ENCODE data around the gene CD99. TPM values are rescaled to one million over a fixed set of nuclear protein-coding genes. Genes with fewer than 3 reads are reported as not detected.

The CD99 gene
- total and polyA plus RNA-seq, 4 donors = 49.9 to 165 (median 102) TPM

GRCh38 chrX:2703991-2704369 lies 12.9 kb downstream of the CD99 start:
- H3K27ac ChIP-seq (ENCODE audit: low read depth in 1 of 2, low read length in 2 of 2) = peak overlapping the region in 1 of 2 donors; percentile 1
- 72% methylated on average over 14 of the region's 14 CpGs for WGBS
- no peaks in the 10 kb centered on the region for H3K9me3 ChIP-seq (ENCODE audit: control insufficient read depth in 4 of 4, low read length in 3 of 4)
- no peak for DNase-seq (ENCODE audit: low spot score)
- H3K4me1 ChIP-seq (ENCODE audit: control insufficient read depth in 4 of 4, insufficient read depth in 4 of 4, low read length in 3 of 4) = peaks cover 0 to 7% (median 3%) of the 10 kb centered on the region in 4 donors
- no peak overlapping the region for H3K9ac ChIP-seq (ENCODE audit: low read depth in 1 of 2, low read length in 2 of 2)
- H3K27me3 ChIP-seq (ENCODE audit: control insufficient read depth in 4 of 4, insufficient read depth in 4 of 4, low read length in 3 of 4) = no peaks in the 10 kb centered on the region
- H3K36me3 ChIP-seq (ENCODE audit: control insufficient read depth in 4 of 4, insufficient read depth in 3 of 4, low read depth in 1 of 4, low read length in 3 of 4) = no peaks in the 10 kb centered on the region
- H3K4me3 ChIP-seq (ENCODE audit: low read depth in 1 of 3, low read length in 3 of 3) = no peak overlapping the region
- TF ChIP-seq EGR1 (IDR thresholded peaks at IDR 0.05; ENCODE audit: low read depth in 2 of 2) (no peak), HNF4G (IDR thresholded peaks at IDR 0.05) (no peak), MAX (IDR thresholded peaks at IDR 0.05) (no peak), NR2F2 (IDR thresholded peaks at IDR 0.05) (no peak), FOXA1 (IDR thresholded peaks at IDR 0.05) (no peak), GABPA (IDR thresholded peaks at IDR 0.05 in 1 of 2, conservative IDR thresholded peaks at IDR 0.05 in 1 of 2) (no peak), ZBTB33 (IDR thresholded peaks at IDR 0.05) (no peak), REST (IDR thresholded peaks at IDR 0.05) (no peak)

GRCh38 chrX:2705046-2705832 lies 14.1 kb downstream of the CD99 start:
- no peak for DNase-seq (ENCODE audit: low spot score)
- 71% methylated on average over 18 of the region's 18 CpGs for WGBS
- peaks cover 1 to 16% (median 9%) of the 10 kb centered on the region in 4 donors for H3K4me1 ChIP-seq (ENCODE audit: control insufficient read depth in 4 of 4, insufficient read depth in 4 of 4, low read length in 3 of 4)
- H3K9me3 ChIP-seq (ENCODE audit: control insufficient read depth in 4 of 4, low read length in 3 of 4) = no peaks in the 10 kb centered on the region
- H3K36me3 ChIP-seq (ENCODE audit: control insufficient read depth in 4 of 4, insufficient read depth in 3 of 4, low read depth in 1 of 4, low read length in 3 of 4) = no peaks in the 10 kb centered on the region
- H3K4me3 ChIP-seq (ENCODE audit: low read depth in 1 of 3, low read length in 3 of 3) = no peak overlapping the region
- H3K9ac ChIP-seq (ENCODE audit: low read depth in 1 of 2, low read length in 2 of 2) = no peak overlapping the region
- peak overlapping the region; percentile 10 to 14 for H3K27ac ChIP-seq (ENCODE audit: low read depth in 1 of 2, low read length in 2 of 2)
- H3K27me3 ChIP-seq (ENCODE audit: control insufficient read depth in 4 of 4, insufficient read depth in 4 of 4, low read length in 3 of 4) = no peaks in the 10 kb centered on the region
- TF ChIP-seq YY1 (IDR thresholded peaks at IDR 0.05) = no peak
- TF ChIP-seq REST (IDR thresholded peaks at IDR 0.05) = no peak
- peak; percentile 43 for TF ChIP-seq SP1 (IDR thresholded peaks at IDR 0.05)
- no peak for TF ChIP-seq MAX (IDR thresholded peaks at IDR 0.05)
- TF ChIP-seq TAF1 (conservative IDR thresholded peaks at IDR 0.05) = no peak
- TF ChIP-seq FOXA2 (IDR thresholded peaks at IDR 0.05) = no peak
- TF ChIP-seq HNF4A (conservative IDR thresholded peaks at IDR 0.05) = no peak
- TF ChIP-seq CTCF (IDR thresholded peaks at IDR 0.05; ENCODE audit: low read depth, low read length, missing input control) = no peak
- TF ChIP-seq RAD21 (IDR thresholded peaks at IDR 0.05) = no peak
- no peak for TF ChIP-seq HNF4G (IDR thresholded peaks at IDR 0.05)
- TF ChIP-seq EGR1 (IDR thresholded peaks at IDR 0.05; ENCODE audit: low read depth in 2 of 2) = no peak
- no peak for TF ChIP-seq ZBTB33 (IDR thresholded peaks at IDR 0.05)
- TF ChIP-seq ATF3 (IDR thresholded peaks at IDR 0.05) = no peak

Measured in liver (tissue), 9 donors.